Right renal cortex interstitium (tissue), 3 donors: Measurements from ENCODE around the gene NPHS2. TPM values are rescaled to one million over a fixed set of nuclear protein-coding genes. Genes with fewer than 3 reads are reported as not detected.

ENCODE experiments used
- DNase-seq, 3 donors: peaks; one replicate each; pipeline ENCODE4 v3.0.0-alpha.2; 2013; ENCODE audit warnings: low read depth in 3 of 3, low spot score in 2 of 3
- polyA plus RNA-seq, 3 donors: library from polyadenylated mRNA; unstranded; fragments of 120-200 nt; gene quantifications; one replicate each; pipeline ENCODE4 v1.2.1, GENCODE V29; 2013; ENCODE audit not compliant: insufficient read length in 3 of 3

NPHS2 gene
- 100 to 1,000 TPM; 505 to 527 (median 513) TPM for polyA plus RNA-seq

- DNase-seq: no peak
Observed at GRCh38 chr1:179575497-179576314, at the start of gene NPHS2. Gene NPHS2, minus strand, starts transcription at chr1:179575948. Its CDS starts 84 bp downstream, at chr1:179575864.

GRCh38 chr1:179612361-179612760 lies 36.6 kb upstream of the NPHS2 start:
- no peak for DNase-seq

DNA sequence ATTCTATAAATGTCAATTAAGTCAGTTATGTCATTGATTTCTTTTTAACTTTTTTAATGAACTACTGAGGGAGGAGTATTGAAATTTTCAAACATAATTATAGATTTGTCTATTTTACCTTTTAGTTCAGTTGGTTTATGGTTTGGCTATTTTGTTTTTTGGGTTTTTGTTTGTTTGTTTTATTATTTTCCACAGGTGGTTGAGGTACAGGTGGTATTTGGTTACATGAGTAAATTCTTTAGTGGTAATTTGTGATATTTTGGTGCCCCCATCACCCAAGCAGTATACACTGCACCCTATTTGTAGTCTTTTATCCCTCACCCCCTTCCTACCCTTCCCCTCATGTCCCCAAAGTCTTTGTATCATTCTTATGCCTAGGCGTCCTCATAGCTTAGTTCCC lies 25.3 kb upstream of the NPHS2 start:
- DNase-seq: no peak

DNA sequence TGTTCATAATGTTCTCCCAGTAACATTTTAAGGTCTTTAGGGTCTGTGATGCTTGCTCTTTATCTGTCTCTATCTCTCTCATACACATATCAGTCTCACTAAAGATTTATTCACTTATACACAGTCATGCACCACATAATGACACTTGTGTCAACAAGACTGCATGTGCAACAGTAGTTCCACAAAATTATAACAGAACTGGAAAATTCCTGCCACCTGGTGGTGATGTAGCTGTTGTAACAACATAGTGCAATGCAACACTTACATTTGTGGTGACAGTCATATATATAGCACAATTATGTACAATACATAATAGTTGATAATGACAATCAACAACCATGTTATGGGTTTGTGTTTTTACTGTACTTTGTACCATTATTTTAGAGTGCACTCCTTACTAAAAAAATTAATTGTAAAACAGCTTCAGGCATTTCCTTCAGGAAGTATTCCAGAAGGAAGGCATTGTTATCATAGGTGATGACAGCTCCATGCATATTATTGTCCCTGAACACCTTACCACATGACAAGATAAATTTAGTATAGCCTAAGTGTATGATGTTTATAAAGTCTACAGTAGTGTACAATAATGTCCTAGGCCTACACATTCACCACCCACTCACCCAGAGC lies 24.0 kb upstream of the NPHS2 start:
- DNase-seq: no peak

- no peak for DNase-seq
Observed at GRCh38 chr1:179598631-179599030, 22.9 kb upstream of the NPHS2 start.

- no peak for DNase-seq
Observed at GRCh38 chr1:179591592-179592580, 16.1 kb upstream of the NPHS2 start, which contains the start of gene TDRD5. Gene TDRD5, plus strand, starts transcription at chr1:179591832. Its CDS starts 784 bp downstream, at chr1:179592616.

GRCh38 chr1:179591253-179591591 lies 15.5 kb upstream of the NPHS2 start:
- no peak for DNase-seq

GRCh38 chr1:179590671-179591070 lies 14.9 kb upstream of the NPHS2 start:
- no peak for DNase-seq

DNA sequence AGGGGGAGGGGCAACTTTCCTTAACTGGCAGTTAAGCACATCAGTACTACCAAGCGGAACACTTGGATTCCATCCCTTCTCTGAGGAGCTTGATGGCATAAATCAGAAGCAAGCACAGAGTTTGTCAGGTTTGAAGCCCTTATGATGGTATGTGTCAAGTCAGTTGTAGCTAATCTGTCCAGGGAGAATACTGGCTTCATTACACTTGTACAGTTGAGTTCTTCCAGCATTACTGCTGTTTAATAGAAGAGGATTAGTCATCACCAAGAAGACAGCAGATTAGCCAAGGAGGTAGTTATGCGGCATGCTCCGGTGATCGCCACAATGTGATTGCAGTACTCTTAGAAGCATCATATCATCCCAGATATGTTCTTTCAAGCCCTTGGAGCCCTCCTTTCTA lies 13.8 kb upstream of the NPHS2 start:
- no peak for DNase-seq

- no peak for DNase-seq
Observed at GRCh38 chr1:179588425-179589024, 12.8 kb upstream of the NPHS2 start.

DNA sequence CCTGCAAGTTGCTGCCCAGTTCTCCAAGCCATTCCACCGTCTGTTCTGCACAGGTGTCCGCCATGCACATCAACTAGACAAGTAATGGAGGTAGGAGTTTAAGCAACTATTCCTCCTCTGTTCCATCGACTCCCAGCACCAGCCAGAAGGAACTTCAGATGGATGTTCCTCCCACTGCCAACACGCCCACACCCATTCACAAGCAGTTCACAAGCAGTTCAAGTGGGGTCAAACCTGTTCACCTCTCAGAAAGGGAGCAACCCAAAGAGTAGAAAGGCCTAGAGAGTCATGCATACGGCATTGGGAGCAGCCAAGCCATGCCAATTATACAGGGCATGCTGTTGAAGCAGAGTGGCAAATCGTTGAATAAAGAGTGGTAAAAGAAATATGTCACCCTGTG lies 11.6 kb upstream of the NPHS2 start:
- DNase-seq: no peak

DNA sequence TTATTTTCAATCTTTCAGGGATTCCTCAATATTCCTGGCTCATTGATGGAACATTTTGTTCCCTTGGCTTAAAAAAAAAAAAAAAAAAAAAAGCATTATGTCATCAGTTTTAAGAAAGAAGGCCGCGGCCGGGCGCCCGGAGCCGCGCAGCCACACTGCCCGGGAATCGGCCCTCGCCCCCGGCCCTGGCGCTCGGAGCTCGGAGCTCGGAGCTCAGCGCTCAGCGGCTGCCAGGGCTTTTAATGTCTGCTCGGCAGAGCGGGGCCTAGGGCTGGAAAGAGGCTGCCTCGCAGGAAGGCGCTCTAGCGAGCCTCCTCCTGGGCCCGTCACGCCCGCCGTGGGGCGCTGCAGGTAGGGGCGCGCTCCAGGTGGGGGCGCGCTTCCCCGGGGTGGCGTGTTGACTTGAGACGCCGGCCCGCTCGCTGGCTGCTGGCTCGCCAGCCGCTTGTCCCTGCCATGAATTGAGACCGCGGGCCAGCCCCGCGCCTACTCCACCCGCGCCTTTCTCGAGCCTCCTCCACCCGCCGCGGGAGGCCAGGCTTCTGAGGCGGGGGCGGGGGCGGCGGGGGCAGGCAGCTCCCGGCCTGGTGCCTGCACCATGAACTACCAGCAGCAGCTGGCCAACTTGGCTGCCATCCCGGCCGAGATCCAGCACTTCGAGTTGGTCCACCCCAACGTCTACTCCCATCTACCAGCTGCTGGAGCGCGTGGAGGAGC lies 10.5 kb upstream of the NPHS2 start:
- DNase-seq: peak in 1 of 3 donors; percentile 45

- DNase-seq: no peak
Observed at GRCh38 chr1:179583771-179584320, 8.1 kb upstream of the NPHS2 start.

DNA sequence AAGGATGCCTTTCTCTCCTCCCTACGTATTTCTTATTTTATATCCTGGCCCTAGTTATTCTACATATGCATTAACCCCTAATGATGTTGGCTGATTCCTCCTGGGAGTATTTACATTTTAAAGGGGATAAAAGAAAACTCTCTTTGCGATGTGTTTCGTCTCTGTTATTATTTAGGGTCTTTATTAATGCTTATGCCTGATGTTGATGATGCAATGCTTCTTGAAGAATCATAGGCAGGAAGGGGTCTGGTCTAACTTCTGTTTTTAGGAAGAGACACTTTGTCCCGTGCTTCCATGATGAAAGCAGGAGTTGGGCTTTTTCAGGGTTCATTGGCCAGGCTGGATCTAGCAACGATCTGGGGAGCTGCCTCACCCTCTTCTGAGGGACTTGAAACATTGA lies 761 bp upstream of the NPHS2 start:
- DNase-seq: no peak

GRCh38 chr1:179558078-179558477 lies 17.7 kb downstream of the NPHS2 start:
- DNase-seq: no peak

GRCh38 chr1:179554427-179554826 lies 21.3 kb downstream of the NPHS2 start:
- no peak for DNase-seq

- DNase-seq: no peak
Observed at GRCh38 chr1:179550746-179551682, 24.7 kb downstream of the NPHS2 start.

DNA sequence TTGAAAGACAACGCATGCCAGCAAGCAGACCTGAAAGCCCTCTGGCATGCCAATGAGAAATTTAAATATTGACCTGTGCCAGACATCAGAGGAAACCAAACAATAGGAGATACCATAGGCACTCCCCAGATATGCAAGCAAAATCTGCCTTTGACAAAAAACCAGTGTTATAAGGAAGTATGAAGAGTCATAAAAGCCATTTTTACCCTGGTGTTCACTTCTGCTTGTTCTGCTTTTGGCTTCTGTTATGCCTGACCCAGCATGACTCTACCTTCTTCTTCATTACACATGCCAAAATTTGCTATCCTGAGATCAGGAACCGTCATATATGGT lies 26.4 kb downstream of the NPHS2 start:
- DNase-seq: no peak
